GM21723 (cell line): ENCODE measurements around the gene LILRB3.
"Not testable (repeated sequence)": the region's sequence is repeated elsewhere in the genome, so short reads cannot be mapped to it uniquely, and the experiment has no call there.

Experiments used
- ATAC-seq: cut with Tn5 transposase; IDR thresholded peaks from one replicate; pipeline ENCODE4 v1.9.1; 2021; ENCODE audit warnings: mild to moderate bottlenecking, moderate library complexity; ENCODE audit not compliant: unreplicated experiment

Gene LILRB3

GRCh38 chr19:54214217-54214616, 8.6 kb downstream of the LILRB3 start:
- not testable (repeated sequence) for ATAC-seq

GRCh38 chr19:54211235-54211634, 11.6 kb downstream of the LILRB3 start:
- no peak for ATAC-seq

GRCh38 chr19:54209811-54210494, 12.9 kb downstream of the LILRB3 start:
- ATAC-seq = no peak

GRCh38 chr19:54209058-54209810, 13.6 kb downstream of the LILRB3 start:
- ATAC-seq = no peak

- no peak for ATAC-seq
These were observed 14.1 kb downstream of the LILRB3 start for GRCh38 chr19:54208784-54209057.

- no peak for ATAC-seq
These were observed 14.6 kb downstream of the LILRB3 start for GRCh38 chr19:54207983-54208783.

- no peak for ATAC-seq
These were observed 15.2 kb downstream of the LILRB3 start for GRCh38 chr19:54207676-54207982.

GRCh38 chr19:54207193-54207592, 15.6 kb downstream of the LILRB3 start:
- ATAC-seq = not testable (repeated sequence)

GRCh38 chr19:54206831-54207177, 16.0 kb downstream of the LILRB3 start:
- no peak for ATAC-seq

GRCh38 chr19:54206030-54206830, 16.6 kb downstream of the LILRB3 start:
- no peak for ATAC-seq

GRCh38 chr19:54204767-54205468, 17.9 kb downstream of the LILRB3 start:
- no peak for ATAC-seq

- no peak for ATAC-seq
These were observed 19.6 kb downstream of the LILRB3 start for GRCh38 chr19:54203151-54203611.

GRCh38 chr19:54201980-54202379, 20.8 kb downstream of the LILRB3 start:
- no peak for ATAC-seq

GRCh38 chr19:54201172-54201701, 21.6 kb downstream of the LILRB3 start:
- no peak for ATAC-seq

GRCh38 chr19:54199401-54199800, 23.4 kb downstream of the LILRB3 start:
- ATAC-seq = no peak

- ATAC-seq = no peak
These were observed 25.7 kb downstream of the LILRB3 start for GRCh38 chr19:54197121-54197520.

GRCh38 chr19:54196536-54196935, 26.3 kb downstream of the LILRB3 start:
- ATAC-seq = no peak

GRCh38 chr19:54194463-54194862, 28.3 kb downstream of the LILRB3 start:
- not testable (repeated sequence) for ATAC-seq

GRCh38 chr19:54193011-54193410, 29.8 kb downstream of the LILRB3 start:
- ATAC-seq = no peak

- ATAC-seq = no peak
These were observed 30.9 kb downstream of the LILRB3 start for GRCh38 chr19:54191811-54192453.
